HG02943 (cell line): Measurements from ENCODE around the gene CD109.
"Not testable (repeated sequence)": the region's sequence is repeated elsewhere in the genome, so short reads cannot be mapped to it uniquely, and the experiment has no call there.

Experiments
- ATAC-seq: cut with Tn5 transposase; IDR thresholded peaks from one replicate; pipeline ENCODE4 v1.9.1; 2021; ENCODE audit warnings: mild to moderate bottlenecking, low read depth, moderate library complexity; ENCODE audit not compliant: unreplicated experiment

CD109 gene

GRCh38 chr6:73680289-73680918 lies 15.6 kb upstream of the CD109 start:
- no peak for ATAC-seq

GRCh38 chr6:73683574-73683973 lies 12.4 kb upstream of the CD109 start:
- ATAC-seq = not testable (repeated sequence)

GRCh38 chr6:73688351-73688750 lies 7.7 kb upstream of the CD109 start:
- no peak for ATAC-seq

GRCh38 chr6:73690056-73690455 lies 5.9 kb upstream of the CD109 start:
- ATAC-seq = no peak

GRCh38 chr6:73691512-73691911 lies 4.5 kb upstream of the CD109 start:
- ATAC-seq = no peak

GRCh38 chr6:73694711-73695411 lies 1.1 kb upstream of the CD109 start:
- ATAC-seq = no peak

GRCh38 chr6:73696966-73697655 lies 1.1 kb downstream of the CD109 start:
- ATAC-seq = no peak

GRCh38 chr6:73699676-73700459 lies 3.9 kb downstream of the CD109 start:
- no peak for ATAC-seq

GRCh38 chr6:73702444-73702843 lies 6.4 kb downstream of the CD109 start:
- ATAC-seq = no peak

GRCh38 chr6:73703466-73703865 lies 7.5 kb downstream of the CD109 start:
- ATAC-seq = no peak

GRCh38 chr6:73704260-73704659 lies 8.3 kb downstream of the CD109 start:
- no peak for ATAC-seq

- no peak for ATAC-seq
These were observed 8.8 kb downstream of the CD109 start for GRCh38 chr6:73704798-73705197.

- no peak for ATAC-seq
These were observed 11.0 kb downstream of the CD109 start for GRCh38 chr6:73706971-73707370.

GRCh38 chr6:73710470-73710869 lies 14.5 kb downstream of the CD109 start:
- ATAC-seq = no peak

GRCh38 chr6:73710948-73711347 lies 14.9 kb downstream of the CD109 start:
- no peak for ATAC-seq

GRCh38 chr6:73712535-73713173 lies 16.7 kb downstream of the CD109 start:
- no peak for ATAC-seq

- ATAC-seq = peak; percentile 23
These were observed 17.6 kb downstream of the CD109 start for GRCh38 chr6:73713426-73714147.

- ATAC-seq = not testable (repeated sequence)
These were observed 19.1 kb downstream of the CD109 start for GRCh38 chr6:73715111-73715508.

- no peak for ATAC-seq
These were observed 23.0 kb downstream of the CD109 start for GRCh38 chr6:73719046-73719445.
